HepG2 (cell line): Measurements from ENCODE around the gene SNAPC4. TPM values are rescaled to one million over a fixed set of nuclear protein-coding genes. Genes with fewer than 3 reads are reported as not detected.

Experiments
- ARID2 ChIP-seq: sonication (generic); formaldehyde crosslinking; IDR thresholded peaks from 2 replicates; pipeline ENCODE4 v1.8.1; 2022; ENCODE audit warnings: mild to moderate bottlenecking, missing genetic modification reagents, borderline replicate concordance
- ATF7 ChIP-seq, 2 experiments: fragments of 450-650 bp in 1 of 2; sonication (generic) in 1 of 2; formaldehyde crosslinking in 1 of 2; IDR thresholded peaks; 2 replicates each; pipeline versions ENCODE4 v1.4.0 to v1.6.1; 2016 to 2020; ENCODE audit warnings: antibody characterized with exemption in 1 of 2, mild to moderate bottlenecking in 1 of 2, missing genetic modification reagents in 1 of 2
- DMTF1 ChIP-seq: sonication (generic); formaldehyde crosslinking; IDR thresholded peaks from 2 replicates; pipeline ENCODE4 v1.4.0; 2020; ENCODE audit warnings: mild to moderate bottlenecking, missing genetic modification reagents
- MAFK ChIP-seq, 2 experiments: IDR thresholded peaks in 1 of 2; conservative IDR thresholded peaks in 1 of 2; 2 replicates each; pipeline ENCODE4 v1.6.1; 2011; ENCODE audit warnings: improper control_type of control experiment in 2 of 2, low read length in 2 of 2
- MXD4 ChIP-seq: IDR thresholded peaks from 2 replicates; pipeline ENCODE4 v1.6.1; 2016; ENCODE audit warnings: mild to moderate bottlenecking, missing biosample characterization, missing genetic modification reagents
- NFATC3 ChIP-seq: sonication (generic); formaldehyde crosslinking; IDR thresholded peaks from 2 replicates; pipeline ENCODE4 v1.5.1; 2020; ENCODE audit warnings: mild to moderate bottlenecking, missing genetic modification reagents
- PLRG1 ChIP-seq: fragments of 450-650 bp; conservative IDR thresholded peaks from 2 replicates; pipeline ENCODE4 v1.6.1; 2016
- SOX5 ChIP-seq: IDR thresholded peaks from 2 replicates; pipeline ENCODE4 v1.6.1; 2016; ENCODE audit warnings: borderline replicate concordance
- TAF15 ChIP-seq: fragments of 200-400 bp; formaldehyde crosslinking; IDR thresholded peaks from one replicate; pipeline ENCODE4 v1.6.1; 2018; ENCODE audit warnings: mild to moderate bottlenecking, low read depth, low read length; ENCODE audit not compliant: poor library complexity, severe bottlenecking
- ZBTB33 ChIP-seq: sonication (generic); formaldehyde crosslinking; IDR thresholded peaks from 2 replicates; pipeline ENCODE4 v1.4.0; 2020; ENCODE audit warnings: missing genetic modification reagents
- ZNF142 ChIP-seq: sonication (generic); formaldehyde crosslinking; IDR thresholded peaks from 2 replicates; pipeline ENCODE4 v1.4.0; 2020; ENCODE audit warnings: missing genetic modification reagents
- ZNF224 ChIP-seq: sonication (generic); formaldehyde crosslinking; IDR thresholded peaks from 2 replicates; pipeline ENCODE4 v1.5.0; 2020; ENCODE audit warnings: mild to moderate bottlenecking, missing genetic modification reagents
- ZNF33A ChIP-seq: sonication (generic); formaldehyde crosslinking; IDR thresholded peaks from 2 replicates; pipeline ENCODE4 v1.5.1; 2020; ENCODE audit warnings: missing genetic modification reagents, mild to moderate bottlenecking, moderate library complexity, borderline replicate concordance
- ZNF430 ChIP-seq: sonication (generic); formaldehyde crosslinking; IDR thresholded peaks from 2 replicates; pipeline ENCODE4 v1.9.0; 2021; ENCODE audit warnings: mild to moderate bottlenecking, missing genetic modification reagents
- ZNF740 ChIP-seq: sonication (generic); formaldehyde crosslinking; IDR thresholded peaks from 2 replicates; pipeline ENCODE4 v1.4.0; 2020; ENCODE audit warnings: missing genetic modification reagents
- ZNF776 ChIP-seq: sonication (generic); formaldehyde crosslinking; IDR thresholded peaks from 2 replicates; pipeline ENCODE4 v1.4.0; 2020; ENCODE audit warnings: mild to moderate bottlenecking, missing genetic modification reagents
- polyA plus RNA-seq, 8 experiments: library from polyadenylated mRNA; depleted of rRNA in 3 of 8; stranded (reverse) in 7 of 8; unstranded in 1 of 8; fragments of >200 nt; fragmentation: Illumina TruSeq in 4 of 8; extraction: Trizol in 4 of 8; gene quantifications; 2 replicates each; pipeline versions ENCODE4 v1.2.1 to v1.2.3, GENCODE V29; 2011 to 2016; ENCODE audit warnings: low read depth in 4 of 8, missing spikeins in 1 of 8, mixed read lengths in 1 of 8; ENCODE audit not compliant: insufficient read depth in 1 of 8
- total RNA-seq, 5 experiments: library from RNA; depleted of rRNA; stranded (reverse); fragments of >200 nt; fragmentation: Illumina TruSeq; extraction: Trizol; gene quantifications; 2 replicates each; pipeline ENCODE4 v1.2.3, GENCODE V29; 2016; ENCODE audit warnings: low read depth in 1 of 5

Gene SNAPC4
- total and polyA plus RNA-seq, 2 of the 13 experiments (the other 11 are each of a cell fraction or from before 2014, with no cell fraction given), result 2.0 to 6.0 TPM

GRCh38 chr9:136363106-136363948, 36.6 kb downstream of the SNAPC4 start, which contains the start of gene DNLZ (continued):
- no peak for TF ChIP-seq ATF7 (IDR thresholded peaks at IDR 0.05)
- peak; percentile 43; the same call in 1 of the 2 replicates for TF ChIP-seq ATF7 (CRISPR knock-in tag; IDR thresholded peaks at IDR 0.05)
- peak; percentile 94 for TF ChIP-seq ZNF142 (CRISPR knock-in tag)
- TF ChIP-seq ARID2 (CRISPR knock-in tag), result 0 out of 2 replicates have a peak, but pooled peaks have one; percentile 45
- TF ChIP-seq ZNF33A (CRISPR knock-in tag), result no peak
- TF ChIP-seq SOX5, result 0 out of 2 replicates have a peak, but pooled peaks have one; percentile 19
- TF ChIP-seq NFATC3 (CRISPR knock-in tag), result no peak
- 0 out of 2 replicates have a peak, but pooled peaks have one; percentile 27 for TF ChIP-seq ZNF224 (CRISPR knock-in tag)
- TF ChIP-seq ZNF430, result peak; percentile 94
- no peak for TF ChIP-seq PLRG1
- peak; percentile 33; the same call in 1 of the 2 replicates for TF ChIP-seq ZNF776 (CRISPR knock-in tag)
- no peak for TF ChIP-seq DMTF1 (CRISPR knock-in tag)
- peak; percentile 89 for TF ChIP-seq ZBTB33 (CRISPR knock-in tag)
- peak; percentile 88 for TF ChIP-seq MXD4 (CRISPR knock-in tag)
- TF ChIP-seq ZNF740 (CRISPR knock-in tag), result peak; percentile 59; the same call in 1 of the 2 replicates
- TF ChIP-seq MAFK (conservative IDR thresholded peaks at IDR 0.05 in 1 of 2, IDR thresholded peaks at IDR 0.05 in 1 of 2; ENCODE audit: low read length in 2 of 2), result no peak
- no peak for TF ChIP-seq TAF15
